Erythroblast (primary cell): ENCODE data around the gene ABHD14A.

ENCODE experiments used
- GATA1 ChIP-seq: IDR thresholded peaks from 2 replicates; pipeline ENCODE4 v1.6.1; 2011; ENCODE audit warnings: low read depth, mild to moderate bottlenecking, control low read depth, low read length, moderate library complexity
- POLR2A ChIP-seq: IDR thresholded peaks from 2 replicates; pipeline ENCODE4 v1.6.1; 2011; ENCODE audit warnings: mild to moderate bottlenecking, low read length

DNA sequence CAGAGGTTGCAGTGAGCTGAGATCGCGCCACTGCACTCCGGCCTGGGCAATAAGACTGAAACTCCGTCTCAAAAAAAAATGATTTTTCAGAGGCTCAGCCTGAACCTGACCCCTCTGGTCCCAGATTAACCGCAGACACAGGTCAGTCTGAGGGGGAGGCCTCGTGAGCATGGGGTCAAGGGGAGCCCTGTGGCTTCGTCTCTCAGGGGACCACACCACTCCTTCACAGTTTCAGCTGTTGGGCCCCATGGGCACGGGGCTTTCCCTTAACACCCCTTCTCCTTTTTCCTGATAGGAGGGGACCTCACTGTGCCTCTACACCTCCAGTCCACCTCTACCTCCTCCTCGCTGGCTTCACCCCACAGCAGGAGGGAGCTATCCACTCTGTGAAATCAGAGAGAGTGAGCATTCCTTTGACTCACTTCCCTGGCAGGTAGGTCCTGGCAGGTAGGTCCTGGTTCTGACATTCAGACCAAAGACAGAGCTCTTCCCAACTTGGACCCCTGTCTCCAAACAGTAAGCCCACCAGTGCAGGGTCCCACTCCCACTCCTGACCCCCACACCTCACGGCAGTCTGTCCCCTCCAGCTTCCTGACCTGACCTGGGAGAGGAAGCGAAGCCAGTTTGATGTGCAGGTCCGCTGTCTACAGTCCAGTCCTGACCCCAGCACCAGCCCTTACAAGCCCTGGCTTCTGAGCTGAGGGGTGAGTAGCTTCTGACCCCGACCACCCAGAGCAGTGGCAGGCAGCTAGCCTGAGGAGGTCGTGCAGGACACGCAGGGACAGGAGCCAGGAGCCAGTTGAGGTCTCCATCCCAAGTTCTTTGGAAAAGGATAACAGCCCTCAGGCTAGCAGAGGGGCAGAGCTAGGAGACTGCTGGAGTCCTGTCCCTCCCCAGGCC is 42.1 kb upstream of the ABHD14A start:
- no peak for TF ChIP-seq POLR2A
- TF ChIP-seq GATA1: no peak
